Astrocyte of the spinal cord (primary cell): ENCODE measurements around the gene ANKRD12.

Source experiments
- DNase-seq: peaks from one replicate; pipeline ENCODE4 v3.0.0; 2011; ENCODE audit warnings: low read depth, low spot score
- H3K4me3 ChIP-seq: 2 replicates; pipeline ENCODE4 v1.5.1; 2011; ENCODE audit warnings: low read depth, mild to moderate bottlenecking, low read length, moderate library complexity
- CTCF ChIP-seq: IDR thresholded peaks from 2 replicates; pipeline ENCODE4 v1.5.1; 2012; ENCODE audit warnings: low read depth, mild to moderate bottlenecking, low read length, inconsistent platforms
- in situ Hi-C: cut with HindIII; loops from 2 replicates; pipeline ENCODE4 v1.10.0; 2017; ENCODE audit warnings: low sequenced_read_pairs

The ANKRD12 gene

GRCh38 chr18:9237981-9238380, 101.4 kb downstream of the ANKRD12 start:
- TF ChIP-seq CTCF, result no peak
- DNase-seq, result no peak
- in situ Hi-C loops, result no loop called here
- H3K4me3 ChIP-seq, result no peak overlapping the region

- in situ Hi-C loops, result no loop called here
- TF ChIP-seq CTCF, result no peak
- no peak for DNase-seq
Observed at GRCh38 chr18:9239720-9240119, 103.1 kb downstream of the ANKRD12 start.

DNA sequence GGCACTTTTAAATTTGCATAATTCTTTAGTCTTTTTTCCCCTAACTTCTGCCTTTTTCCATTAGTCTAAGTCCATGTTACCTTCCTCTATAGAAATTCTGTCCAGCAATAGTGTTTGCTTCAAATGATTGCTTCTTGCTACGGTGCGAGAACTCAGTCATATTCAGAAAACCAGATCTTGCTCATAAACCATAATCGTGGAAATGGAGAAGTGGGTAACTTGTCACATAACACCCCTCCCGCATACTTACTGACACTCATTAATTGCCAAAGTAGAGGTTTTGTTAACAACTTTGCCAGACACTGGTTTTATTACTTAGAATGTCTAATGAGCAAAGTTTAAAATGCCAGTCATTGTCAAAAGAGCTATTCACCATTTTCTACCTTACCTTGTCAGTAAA, 103.7 kb downstream of the ANKRD12 start:
- no peak for TF ChIP-seq CTCF
- in situ Hi-C loops, result no loop called here
- no peak overlapping the region for H3K4me3 ChIP-seq
- no peak for DNase-seq

More at GRCh38 chr18:9239720-9240119, 103.1 kb downstream of the ANKRD12 start:
- no peak overlapping the region for H3K4me3 ChIP-seq

DNA sequence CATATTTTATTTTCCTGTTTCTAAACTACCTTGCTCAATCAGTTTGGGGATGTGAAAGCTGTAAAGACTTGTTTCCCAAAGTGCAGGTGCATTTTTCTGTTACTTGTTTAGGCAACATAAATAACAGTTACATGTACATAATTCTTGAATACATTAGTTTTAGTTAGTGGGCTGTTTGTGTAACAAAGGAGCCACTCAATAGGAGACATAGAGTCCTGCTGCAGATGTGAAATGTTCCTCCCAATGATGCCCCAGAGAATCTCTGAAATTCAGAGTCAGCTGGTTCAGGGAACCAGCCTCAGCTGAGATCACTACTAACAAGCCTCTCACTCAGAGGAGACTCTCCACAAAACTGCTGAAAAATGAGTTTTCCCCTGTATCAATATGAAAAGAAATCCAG, 106.4 kb downstream of the ANKRD12 start:
- TF ChIP-seq CTCF, result no peak
- in situ Hi-C loops, result no loop called here
- DNase-seq, result no peak
- H3K4me3 ChIP-seq, result no peak overlapping the region

- TF ChIP-seq CTCF, result no peak
- in situ Hi-C loops, result no loop called here
- no peak for DNase-seq
- no peak overlapping the region for H3K4me3 ChIP-seq
Observed at GRCh38 chr18:9244376-9244775, 107.8 kb downstream of the ANKRD12 start.

DNA sequence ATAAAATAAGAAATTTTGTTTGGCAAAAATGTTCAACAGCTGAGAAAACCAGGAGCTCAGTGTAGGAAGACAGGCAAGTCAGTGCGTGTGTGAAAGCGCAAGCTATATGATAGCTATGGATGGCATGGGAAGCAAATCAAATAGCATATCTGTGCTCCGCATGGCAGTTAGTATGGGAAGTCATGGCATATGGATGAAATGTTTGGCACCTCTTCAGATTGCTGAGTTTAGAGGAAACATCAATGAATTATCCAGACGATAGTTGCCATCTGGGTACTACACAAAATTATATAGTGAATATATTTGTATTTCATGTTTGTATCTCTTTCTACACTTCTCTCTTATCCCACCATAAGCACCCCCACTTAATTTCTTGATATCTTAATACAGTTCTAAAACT, 112.1 kb downstream of the ANKRD12 start:
- TF ChIP-seq CTCF, result no peak
- in situ Hi-C loops, result no loop called here
- H3K4me3 ChIP-seq, result no peak overlapping the region
- DNase-seq, result no peak

DNA sequence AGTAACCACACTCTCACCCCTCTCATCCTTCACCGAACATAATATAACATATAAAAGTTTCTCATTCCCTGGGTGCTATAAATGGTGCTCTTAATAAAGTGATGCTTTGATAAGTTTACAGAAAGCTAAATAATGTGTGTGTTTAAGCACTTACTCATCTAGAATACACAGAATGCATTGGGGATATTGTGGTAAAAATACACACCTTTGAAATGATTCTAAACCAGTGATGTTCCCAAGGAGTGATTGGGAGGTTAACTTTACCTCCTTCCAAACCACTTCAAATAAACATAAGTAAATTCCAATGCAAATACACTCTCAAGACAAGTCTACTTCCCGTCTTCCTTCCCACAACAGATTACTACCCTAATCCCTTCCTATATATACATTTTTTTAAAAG, 112.7 kb downstream of the ANKRD12 start:
- no peak overlapping the region for H3K4me3 ChIP-seq
- in situ Hi-C loops, result no loop called here
- DNase-seq, result no peak
- TF ChIP-seq CTCF, result no peak
